GM13977 (cell line): ENCODE data around the gene GFI1B.

Source experiments
- DNase-seq: peaks from one replicate; pipeline ENCODE4 v3.0.0; 2012; ENCODE audit warnings: low spot score
- CTCF ChIP-seq: IDR thresholded peaks from 2 replicates; pipeline ENCODE4 v1.5.1; 2012; ENCODE audit warnings: mild to moderate bottlenecking, control low read depth; ENCODE audit not compliant: insufficient read depth; ENCODE audit errors: extremely low read depth, missing control alignments
- in situ Hi-C: fragments of 300-500 bp; cut with MboI; formaldehyde crosslinking; loops from one replicate; pipeline ENCODE4 v1.12.0; 2022; ENCODE audit warnings: low sequenced_read_pairs, low pct_unique_long_range_greater_than_20kb, mixed read lengths, inconsistent platforms; ENCODE audit not compliant: unreplicated experiment

The GFI1B gene

DNA sequence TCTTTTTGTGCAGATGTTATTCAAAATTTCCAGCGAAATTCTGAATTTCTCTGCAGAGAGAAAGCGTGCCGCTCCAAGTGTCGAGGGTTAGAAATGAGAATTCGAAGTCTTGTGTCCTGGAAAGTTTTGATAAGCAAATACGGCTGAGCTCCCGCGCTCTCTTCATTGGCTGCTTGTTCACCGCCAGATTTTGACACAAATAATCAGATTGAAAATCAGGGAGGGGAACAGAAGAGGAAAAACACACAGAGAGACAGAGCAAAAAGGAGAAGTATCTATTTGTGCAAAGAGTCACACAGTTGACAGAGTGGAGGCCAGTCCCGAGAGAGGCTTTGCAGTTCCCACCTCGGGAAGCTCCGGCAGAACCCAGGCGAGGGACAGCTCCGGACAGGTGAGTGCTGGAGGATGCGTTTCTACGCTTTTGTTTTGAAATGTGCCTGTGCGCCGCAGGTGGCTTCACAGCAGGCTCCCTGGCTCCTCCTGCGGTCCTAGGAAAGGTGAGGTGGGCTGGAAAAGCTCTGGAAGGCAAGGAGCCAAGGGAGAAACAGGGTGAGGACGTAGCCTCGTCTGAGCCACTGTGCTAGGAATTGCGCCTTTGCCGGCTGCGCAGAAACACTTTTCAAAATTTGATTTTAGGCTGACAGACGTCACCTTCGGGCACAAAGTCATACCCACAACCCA, at the start of gene GFI1B:
Gene GFI1B (plus strand): TSS at position 244 of the 681 bp plus-strand sequence. CDS start 7,985 bp downstream, outside the sequence.
- no peak for TF ChIP-seq CTCF
- in situ Hi-C loops: no loop called here
- no peak for DNase-seq

- DNase-seq: no peak
- in situ Hi-C loops: no loop called here
- no peak for TF ChIP-seq CTCF
Measured at GRCh38 chr9:132931178-132931735, 47.2 kb upstream of the GFI1B start.

DNA sequence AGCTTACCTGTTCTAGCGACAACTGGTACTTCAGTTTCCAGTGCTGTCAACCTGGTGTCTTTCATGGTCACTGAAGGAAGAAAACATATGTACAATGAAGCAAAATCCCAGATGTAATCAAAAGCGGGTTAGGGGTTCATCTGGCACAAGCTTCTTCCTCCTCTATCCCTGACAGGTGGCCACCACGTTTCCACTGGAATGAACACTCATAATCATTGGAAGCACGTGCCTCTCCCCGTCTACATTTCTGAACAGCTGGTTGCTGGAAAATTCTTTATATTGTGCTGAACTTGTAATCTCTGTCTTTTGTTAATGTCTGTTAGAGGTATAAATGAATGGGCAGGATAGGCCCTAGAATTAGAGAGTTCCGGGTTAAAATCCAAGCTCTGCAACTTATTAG, 43.5 kb upstream of the GFI1B start:
- in situ Hi-C loops: no loop called here
- DNase-seq: no peak
- no peak for TF ChIP-seq CTCF

DNA sequence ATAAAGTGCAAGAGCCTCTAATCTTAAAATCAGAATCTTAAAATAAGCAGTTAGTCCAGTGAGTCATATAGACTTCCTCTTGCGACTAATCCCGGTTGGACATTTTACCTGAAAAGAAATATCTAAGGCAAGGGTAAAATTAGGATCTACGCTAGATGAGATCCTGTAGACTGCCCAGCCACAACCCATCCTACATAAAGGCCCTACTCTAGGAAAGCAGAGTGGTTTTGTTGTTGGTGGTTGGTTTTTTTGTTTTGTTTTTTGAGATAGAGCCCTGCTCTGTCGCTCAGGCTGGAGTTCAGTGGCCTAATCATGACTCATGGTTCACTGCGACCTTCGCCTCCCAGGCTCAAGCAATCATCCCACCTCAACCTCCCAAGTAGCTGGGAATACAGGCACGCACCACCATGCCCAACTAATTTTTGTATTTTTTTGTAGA, 41.0 kb upstream of the GFI1B start:
- no peak for DNase-seq
- in situ Hi-C loops: no loop called here
- TF ChIP-seq CTCF: no peak

DNA sequence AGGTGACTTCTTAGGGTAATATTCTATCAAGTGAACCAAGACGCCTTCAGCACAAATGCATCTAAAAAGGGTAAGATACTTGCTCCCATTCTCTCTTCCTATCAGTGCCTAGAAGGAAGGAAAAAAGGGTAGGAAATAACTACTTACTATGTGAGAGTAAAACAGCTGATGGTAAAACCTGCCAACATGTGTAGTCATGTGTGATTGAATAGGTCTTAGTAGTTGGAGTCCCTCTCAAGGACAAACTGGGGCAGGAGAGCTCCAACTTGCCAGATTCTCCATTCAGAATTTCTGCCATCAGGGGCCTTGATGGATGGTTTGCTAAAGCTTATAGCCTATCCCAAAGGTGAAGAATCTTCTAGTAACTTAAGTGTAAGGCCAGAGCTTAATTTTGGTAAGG, 39.3 kb upstream of the GFI1B start:
- TF ChIP-seq CTCF: no peak
- no peak for DNase-seq
- in situ Hi-C loops: no loop called here

DNA sequence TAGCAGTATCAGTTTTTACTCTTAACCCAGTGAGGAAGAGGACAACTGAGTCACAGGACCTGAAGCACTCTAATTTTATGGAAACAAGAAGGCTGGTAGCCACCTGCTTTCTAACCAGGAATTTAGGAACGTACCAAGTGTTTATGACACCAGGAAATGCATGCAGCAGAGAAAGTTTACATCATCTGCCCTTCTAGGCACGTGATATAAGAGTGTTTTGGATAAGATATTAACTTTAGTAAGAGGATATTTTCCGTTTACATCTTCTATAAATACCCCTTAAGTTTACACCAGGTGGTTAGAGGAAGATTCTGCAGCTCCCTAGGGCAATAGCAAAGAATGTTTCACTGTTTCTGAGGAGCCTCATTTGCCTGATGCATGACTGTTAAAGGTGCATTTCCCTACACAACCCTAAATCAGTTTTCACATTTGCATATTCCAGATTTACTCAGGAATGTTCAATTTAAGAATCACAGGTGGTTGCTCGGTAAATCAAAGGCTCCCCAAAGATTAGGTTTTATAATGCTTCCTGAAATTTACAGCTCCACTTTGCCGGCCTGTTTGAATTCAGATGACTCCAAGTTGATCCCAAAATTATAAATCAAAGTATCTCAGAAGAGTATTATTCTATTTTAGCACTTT, 35.8 kb upstream of the GFI1B start:
- in situ Hi-C loops: no loop called here
- no peak for DNase-seq
- TF ChIP-seq CTCF: no peak
